Uterus (tissue), 4 donors: ENCODE data around the gene PCK2. TPM values are rescaled to one million over a fixed set of nuclear protein-coding genes. Genes with fewer than 3 reads are reported as not detected.

Source experiments
- DNase-seq, 2 donors: peaks; one replicate each; pipeline ENCODE4 v3.0.0-alpha.2; 2019 to 2020
- H3K27ac ChIP-seq, 2 donors: fragments of 200-600 bp; sonication (generic); 1 replicate in 1 of 2; 2 replicates in 1 of 2; pipeline ENCODE4 v1.5.1; 2016 to 2018
- H3K27me3 ChIP-seq, 2 donors: fragments of 200-600 bp; sonication (generic); one replicate each; pipeline ENCODE4 v1.5.1; 2018 to 2019; ENCODE audit warnings: control low read depth in 1 of 2
- H3K36me3 ChIP-seq, 2 donors: fragments of 200-600 bp; sonication (generic); one replicate each; pipeline ENCODE4 v1.5.1; 2019; ENCODE audit warnings: control low read depth in 1 of 2
- H3K4me1 ChIP-seq, 2 donors: fragments of 200-600 bp; sonication (generic); one replicate each; pipeline ENCODE4 v1.5.1; 2018 to 2019; ENCODE audit warnings: control low read depth in 1 of 2
- H3K4me3 ChIP-seq, 2 donors: fragments of 200-600 bp; sonication (generic); 1 replicate in 1 of 2; 2 replicates in 1 of 2; pipeline ENCODE4 v1.5.1; 2018 to 2019; ENCODE audit warnings: mild to moderate bottlenecking in 1 of 2
- H3K9me3 ChIP-seq, 2 donors: fragments of 200-600 bp; sonication (generic); one replicate each; pipeline ENCODE4 v1.5.1; 2019; ENCODE audit warnings: control low read depth in 1 of 2
- CTCF ChIP-seq, 4 experiments: fragments of 200-600 bp in 2 of 4; fragments of 450-650 bp in 2 of 4; sonication (generic) in 2 of 4; IDR thresholded peaks; one replicate each; pipeline ENCODE4 v1.5.1; 2016 to 2019; ENCODE audit warnings: antibody characterized with exemption in 4 of 4, mild to moderate bottlenecking in 2 of 4, moderate library complexity in 1 of 4
- POLR2A ChIP-seq, 2 donors: fragments of 450-650 bp; IDR thresholded peaks; one replicate each; pipeline ENCODE4 v1.6.1; 2016; ENCODE audit warnings: antibody characterized with exemption in 2 of 2, mild to moderate bottlenecking in 1 of 2, moderate library complexity in 1 of 2
- intact Hi-C: fragments of 100-400 bp; cut with DNase I; formaldehyde crosslinking; loops from one replicate; pipeline ENCODE4 v1.15.1; 2023; ENCODE audit warnings: low total_unique reads
- total RNA-seq, 4 donors: library from RNA; depleted of rRNA in 3 of 4; stranded (reverse); fragments of >200 nt in 3 of 4; gene quantifications; one replicate each; pipeline versions ENCODE4 v1.1.0 to v1.2.4, GENCODE V29; 2014 to 2023
- donor health status: DM: yes; HTN: yes; CAD: no.

PCK2 gene
- total RNA-seq, 4 donors from 2014 or later = 13.1 to 19.4 (median 15.1) TPM; not detected in 1

GRCh38 chr14:24086193-24086955 is 7.7 kb upstream of the PCK2 start:
- Histone ChIP-seq H3K27ac (no peak overlapping the region), H3K4me1 (no peaks in the 10 kb centered on the region), H3K9me3 (no peaks in the 10 kb centered on the region), H3K36me3 (no peaks in the 10 kb centered on the region), H3K27me3 (no peaks in the 10 kb centered on the region), H3K4me3 (no peak overlapping the region)
- intact Hi-C loops = no loop called here
- no peak for TF ChIP-seq CTCF (IDR thresholded peaks at IDR 0.05)
- TF ChIP-seq POLR2A (IDR thresholded peaks at IDR 0.05) = no peak
- no peak for DNase-seq

- no peaks in the 10 kb centered on the region for H3K4me1 ChIP-seq
- intact Hi-C loops = no loop called here
- H3K36me3 ChIP-seq = no peaks in the 10 kb centered on the region
- no peaks in the 10 kb centered on the region for H3K27me3 ChIP-seq
- no peaks in the 10 kb centered on the region for H3K9me3 ChIP-seq
- no peak for DNase-seq
- no peak overlapping the region for H3K27ac ChIP-seq
- TF ChIP-seq CTCF (IDR thresholded peaks at IDR 0.05) = no peak
- TF ChIP-seq POLR2A (IDR thresholded peaks at IDR 0.05) = no peak
- no peak overlapping the region for H3K4me3 ChIP-seq
Measured at GRCh38 chr14:24087004-24087403, 7.1 kb upstream of the PCK2 start.

DNA sequence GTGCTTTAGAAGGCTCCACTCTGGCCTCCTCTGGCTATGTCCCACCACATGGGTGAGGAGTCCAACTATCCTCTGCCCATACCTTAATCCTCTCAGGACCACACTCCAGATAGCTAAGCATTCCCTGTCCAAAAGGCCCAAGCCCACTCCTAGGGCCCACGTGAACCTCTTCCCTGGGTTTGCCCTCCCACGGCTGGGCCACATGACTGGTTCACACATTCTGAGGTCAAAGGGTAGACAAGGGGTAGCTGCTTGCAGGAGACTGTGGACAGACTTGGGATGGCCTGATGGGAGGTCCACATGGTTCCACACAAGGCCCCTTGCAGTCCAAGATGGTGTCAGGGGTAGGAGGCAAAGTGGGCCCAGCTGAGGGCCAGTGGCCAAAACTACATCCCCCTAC is 6.0 kb upstream of the PCK2 start:
- no peaks in the 10 kb centered on the region for H3K27me3 ChIP-seq
- no peaks in the 10 kb centered on the region for H3K9me3 ChIP-seq
- TF ChIP-seq CTCF (IDR thresholded peaks at IDR 0.05) = no peak
- no peak for TF ChIP-seq POLR2A (IDR thresholded peaks at IDR 0.05)
- no peak overlapping the region for H3K4me3 ChIP-seq
- no peaks in the 10 kb centered on the region for H3K36me3 ChIP-seq
- no peaks in the 10 kb centered on the region for H3K4me1 ChIP-seq
- no peak for DNase-seq
- H3K27ac ChIP-seq = no peak overlapping the region
- intact Hi-C loops = no loop called here

GRCh38 chr14:24089890-24090289 is 4.2 kb upstream of the PCK2 start:
- TF ChIP-seq CTCF (IDR thresholded peaks at IDR 0.05) (no peak), POLR2A (IDR thresholded peaks at IDR 0.05) (no peak)
- intact Hi-C loops = loop anchor here (5.0 kb wide), 1 partner anchor 33 kb away; no protein-coding TSS in a partner anchor
- no peaks in the 10 kb centered on the region for H3K27me3 ChIP-seq

DNA sequence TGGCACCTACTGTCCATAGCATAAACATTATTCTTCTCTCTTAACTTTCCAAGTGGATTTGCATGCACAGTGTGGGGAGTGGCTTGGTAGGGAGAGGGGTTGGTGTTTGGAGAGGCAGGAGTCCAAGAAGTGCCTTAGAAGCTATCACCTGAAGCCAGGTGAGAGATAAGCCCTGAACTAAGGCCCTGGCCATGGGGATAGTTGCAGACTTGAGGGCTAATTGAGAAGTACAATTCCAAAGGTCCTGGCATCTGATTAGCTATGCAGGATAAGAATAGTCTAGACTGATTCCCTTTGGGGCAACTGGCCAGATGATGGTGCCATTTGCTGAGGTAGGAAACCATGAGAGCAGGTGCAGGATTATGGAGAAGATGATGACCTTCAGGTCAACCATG is 2.0 kb upstream of the PCK2 start:
- Histone ChIP-seq H3K9me3 (no peaks in the 10 kb centered on the region), H3K27ac (no peak overlapping the region), H3K36me3 (no peaks in the 10 kb centered on the region), H3K4me1 (peaks cover 0 to 8% of the 10 kb centered on the region in 2 donors), H3K27me3 (no peaks in the 10 kb centered on the region), H3K4me3 (no peak overlapping the region)
- intact Hi-C loops = loop anchor here (5.0 kb wide), 1 partner anchor 35 kb away; no protein-coding TSS in a partner anchor
- TF ChIP-seq CTCF (IDR thresholded peaks at IDR 0.05) (no peak), POLR2A (IDR thresholded peaks at IDR 0.05) (no peak)
- no peak for DNase-seq

More at GRCh38 chr14:24089890-24090289, 4.2 kb upstream of the PCK2 start:
- Histone ChIP-seq H3K36me3 (no peaks in the 10 kb centered on the region), H3K27ac (no peak overlapping the region), H3K4me1 (peaks cover 0 to under 1% of the 10 kb centered on the region in 2 donors), H3K4me3 (no peak overlapping the region), H3K9me3 (no peaks in the 10 kb centered on the region)
- DNase-seq = no peak
